HG02884 (cell line): ENCODE results near the gene FLNA.
"Not testable (repeated sequence)": the region's sequence is repeated elsewhere in the genome, so short reads cannot be mapped to it uniquely, and the experiment has no call there.

Experiments used
- ATAC-seq: cut with Tn5 transposase; IDR thresholded peaks from one replicate; pipeline ENCODE4 v1.9.1; 2021; ENCODE audit warnings: mild to moderate bottlenecking, moderate library complexity; ENCODE audit not compliant: unreplicated experiment

Gene FLNA, protein sequence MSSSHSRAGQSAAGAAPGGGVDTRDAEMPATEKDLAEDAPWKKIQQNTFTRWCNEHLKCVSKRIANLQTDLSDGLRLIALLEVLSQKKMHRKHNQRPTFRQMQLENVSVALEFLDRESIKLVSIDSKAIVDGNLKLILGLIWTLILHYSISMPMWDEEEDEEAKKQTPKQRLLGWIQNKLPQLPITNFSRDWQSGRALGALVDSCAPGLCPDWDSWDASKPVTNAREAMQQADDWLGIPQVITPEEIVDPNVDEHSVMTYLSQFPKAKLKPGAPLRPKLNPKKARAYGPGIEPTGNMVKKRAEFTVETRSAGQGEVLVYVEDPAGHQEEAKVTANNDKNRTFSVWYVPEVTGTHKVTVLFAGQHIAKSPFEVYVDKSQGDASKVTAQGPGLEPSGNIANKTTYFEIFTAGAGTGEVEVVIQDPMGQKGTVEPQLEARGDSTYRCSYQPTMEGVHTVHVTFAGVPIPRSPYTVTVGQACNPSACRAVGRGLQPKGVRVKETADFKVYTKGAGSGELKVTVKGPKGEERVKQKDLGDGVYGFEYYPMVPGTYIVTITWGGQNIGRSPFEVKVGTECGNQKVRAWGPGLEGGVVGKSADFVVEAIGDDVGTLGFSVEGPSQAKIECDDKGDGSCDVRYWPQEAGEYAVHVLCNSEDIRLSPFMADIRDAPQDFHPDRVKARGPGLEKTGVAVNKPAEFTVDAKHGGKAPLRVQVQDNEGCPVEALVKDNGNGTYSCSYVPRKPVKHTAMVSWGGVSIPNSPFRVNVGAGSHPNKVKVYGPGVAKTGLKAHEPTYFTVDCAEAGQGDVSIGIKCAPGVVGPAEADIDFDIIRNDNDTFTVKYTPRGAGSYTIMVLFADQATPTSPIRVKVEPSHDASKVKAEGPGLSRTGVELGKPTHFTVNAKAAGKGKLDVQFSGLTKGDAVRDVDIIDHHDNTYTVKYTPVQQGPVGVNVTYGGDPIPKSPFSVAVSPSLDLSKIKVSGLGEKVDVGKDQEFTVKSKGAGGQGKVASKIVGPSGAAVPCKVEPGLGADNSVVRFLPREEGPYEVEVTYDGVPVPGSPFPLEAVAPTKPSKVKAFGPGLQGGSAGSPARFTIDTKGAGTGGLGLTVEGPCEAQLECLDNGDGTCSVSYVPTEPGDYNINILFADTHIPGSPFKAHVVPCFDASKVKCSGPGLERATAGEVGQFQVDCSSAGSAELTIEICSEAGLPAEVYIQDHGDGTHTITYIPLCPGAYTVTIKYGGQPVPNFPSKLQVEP (N-terminal part only)

DNA sequence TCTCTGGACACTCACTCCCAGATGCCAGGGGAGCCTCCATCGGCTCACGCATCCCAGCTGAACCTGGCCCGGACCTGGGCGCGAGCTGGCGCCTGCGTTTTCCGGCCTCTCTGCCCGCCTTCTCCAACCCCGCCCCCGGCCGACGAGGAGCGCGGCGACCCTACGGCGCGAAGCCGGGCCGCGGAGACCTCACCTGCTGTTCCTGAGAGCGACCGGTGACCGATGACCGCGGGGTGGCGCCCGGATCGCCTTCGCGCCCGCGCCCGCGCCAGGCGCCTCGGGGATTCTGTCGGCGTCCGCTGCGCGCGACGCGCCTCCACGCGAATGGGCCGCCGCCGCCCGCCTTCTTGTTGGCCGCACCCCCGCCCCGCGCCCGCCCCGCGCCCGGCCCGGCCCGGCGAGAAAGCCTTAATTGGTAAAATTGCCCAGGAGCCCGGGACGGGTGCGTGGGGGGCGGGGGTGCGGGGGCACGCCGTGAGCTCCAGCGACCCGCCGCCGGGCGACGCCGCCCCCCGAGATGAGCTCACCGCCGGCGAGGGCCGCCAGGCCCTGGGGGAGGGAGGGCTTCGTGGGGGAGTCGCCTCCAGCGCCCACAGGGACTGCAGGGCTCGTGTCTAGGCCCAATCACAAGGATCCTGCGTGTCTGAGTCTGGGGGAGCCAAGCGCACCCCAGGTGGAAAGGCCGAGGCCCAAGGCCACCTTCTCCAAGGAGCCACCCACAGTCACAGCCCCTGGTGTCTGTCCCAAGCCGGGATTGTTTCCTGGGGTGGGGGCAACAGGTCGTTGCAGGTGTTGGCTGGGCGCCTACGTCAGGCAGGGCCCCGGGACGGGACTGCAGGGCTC is at the start of gene FLNA:
Gene FLNA, minus strand, starts transcription at position 322 of the 843 bp plus-strand sequence. CDS start 3,389 bp downstream, outside the sequence.
- no peak for ATAC-seq

DNA sequence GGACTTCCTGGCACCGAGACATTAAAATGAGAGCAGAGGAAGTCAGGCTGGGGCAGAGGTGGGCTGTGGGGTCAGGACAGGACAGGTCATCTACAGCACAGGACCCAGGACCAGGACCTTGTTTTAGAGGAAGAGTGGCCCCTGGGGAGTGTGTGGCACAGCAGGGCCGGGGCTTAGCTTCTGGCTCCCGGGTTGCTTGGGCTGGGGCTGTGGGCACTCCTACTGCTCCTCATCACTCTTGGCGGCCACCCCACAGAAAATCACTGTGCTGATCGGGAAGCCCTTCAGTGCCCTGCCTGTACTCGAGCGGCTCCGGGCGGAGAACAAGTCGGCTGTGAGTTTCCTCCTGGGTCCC is 45.9 kb upstream of the FLNA start:
- no peak for ATAC-seq

DNA sequence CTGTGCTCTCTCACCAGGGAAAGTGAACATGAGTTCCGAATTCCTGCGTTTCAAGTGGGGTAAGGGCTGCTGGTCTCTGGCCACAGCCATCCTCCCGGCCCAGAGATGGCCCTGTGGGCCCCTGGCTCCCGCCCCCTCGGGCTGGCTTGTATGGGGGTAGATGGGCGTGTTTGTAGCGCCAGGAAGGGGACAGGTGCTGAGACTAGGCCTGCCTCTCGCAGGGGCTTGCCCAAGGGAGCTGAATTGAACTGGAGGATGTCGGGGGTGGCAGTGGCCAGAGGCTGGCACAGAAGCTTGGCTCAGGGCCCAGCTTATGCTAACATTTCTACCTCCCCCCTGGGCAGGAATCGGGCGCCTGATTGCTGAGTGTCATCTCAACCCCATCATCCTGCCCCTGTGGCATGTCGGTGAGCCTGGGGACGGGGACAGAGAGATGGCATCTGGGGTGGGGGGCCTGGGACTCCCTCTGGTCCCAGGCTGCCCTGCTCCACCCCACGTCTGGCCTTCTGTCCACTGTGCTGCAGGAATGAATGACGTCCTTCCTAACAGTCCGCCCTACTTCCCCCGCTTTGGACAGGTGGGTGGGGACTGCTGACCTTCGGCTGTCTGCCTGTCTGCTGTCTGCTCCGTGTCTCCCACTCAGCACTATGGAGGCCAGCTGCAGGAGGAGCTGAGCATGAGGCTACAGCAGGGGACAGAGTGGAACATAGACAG is 45.4 kb upstream of the FLNA start:
- no peak for ATAC-seq

DNA sequence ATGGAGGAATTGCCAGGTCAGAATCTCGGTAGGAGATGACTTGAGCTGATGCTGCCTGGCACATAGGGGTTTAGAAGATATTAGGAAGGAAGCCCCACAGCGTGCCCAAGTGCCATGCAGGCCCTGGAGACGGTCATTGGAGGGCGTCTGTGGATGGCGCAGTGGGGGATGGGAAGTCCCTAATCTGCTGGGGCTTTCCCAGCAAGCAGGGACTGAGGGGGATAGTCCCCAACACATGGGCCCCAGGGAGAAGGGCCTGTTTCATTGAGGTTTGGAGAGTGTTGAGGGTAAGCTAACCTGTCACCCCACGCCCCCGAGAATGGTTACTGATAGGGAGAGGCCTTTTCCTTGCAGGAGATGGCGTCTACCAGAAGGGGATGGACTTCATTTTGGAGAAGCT is 44.8 kb upstream of the FLNA start:
- ATAC-seq, result no peak

DNA sequence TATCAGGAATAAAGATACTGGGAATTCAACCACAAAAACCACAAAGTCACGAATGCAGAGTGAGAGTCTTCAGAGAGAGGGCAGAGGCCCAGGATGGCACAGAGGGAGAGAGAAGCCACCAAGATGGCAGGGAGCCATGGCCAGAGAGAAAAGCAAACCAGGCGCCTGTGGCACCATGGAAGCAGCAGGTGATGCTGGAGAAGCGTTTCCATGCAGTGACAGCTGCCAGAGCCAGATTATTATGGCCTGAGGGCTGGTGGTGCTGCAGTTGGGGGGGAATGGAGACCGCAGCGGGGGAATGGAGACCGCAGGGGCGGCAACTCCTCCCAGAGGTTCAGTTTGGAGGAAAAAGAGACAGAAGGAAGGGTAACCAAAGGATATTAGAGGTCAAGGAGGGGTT is 42.7 kb upstream of the FLNA start:
- no peak for ATAC-seq

DNA sequence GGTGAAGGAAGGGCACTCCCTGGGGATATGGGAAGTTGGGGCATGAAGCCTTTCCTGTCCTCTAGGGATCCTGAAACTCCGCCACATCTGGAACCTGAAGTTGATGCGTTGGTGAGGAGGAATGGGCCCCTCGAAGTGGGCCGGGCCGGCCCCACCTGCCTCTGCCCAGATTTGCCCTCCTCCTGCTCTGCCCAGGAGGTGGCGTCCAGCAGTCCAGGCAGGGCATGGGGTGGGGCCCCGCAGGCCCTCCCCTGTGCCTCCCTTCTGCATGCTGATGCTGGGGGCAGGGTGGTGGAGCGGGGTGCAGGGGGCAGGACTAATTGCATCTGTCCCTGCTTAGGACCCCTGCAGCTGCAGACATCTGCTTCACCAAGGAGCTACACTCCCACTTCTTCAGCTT is 38.7 kb upstream of the FLNA start:
- no peak for ATAC-seq

DNA sequence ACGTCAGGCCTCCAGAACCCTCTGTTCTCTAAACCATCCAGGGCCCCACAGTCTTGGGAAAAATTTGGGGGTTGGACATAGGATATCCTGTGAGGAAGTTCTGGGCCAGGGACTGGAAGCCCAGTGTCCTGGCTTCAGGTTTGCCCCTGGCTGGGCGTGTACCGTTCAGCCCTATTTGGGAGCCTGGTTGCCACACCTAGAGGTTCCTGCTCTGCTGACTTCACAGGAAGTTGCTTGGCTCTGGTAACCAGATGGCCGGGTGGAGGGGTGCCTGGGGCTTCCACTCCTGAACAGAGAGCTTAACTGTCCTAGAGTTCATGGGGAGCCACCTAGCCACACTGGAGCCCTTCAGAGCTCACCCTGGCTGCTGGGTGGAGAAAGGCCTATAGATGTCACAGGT is 38.0 kb upstream of the FLNA start:
- ATAC-seq, result no peak

DNA sequence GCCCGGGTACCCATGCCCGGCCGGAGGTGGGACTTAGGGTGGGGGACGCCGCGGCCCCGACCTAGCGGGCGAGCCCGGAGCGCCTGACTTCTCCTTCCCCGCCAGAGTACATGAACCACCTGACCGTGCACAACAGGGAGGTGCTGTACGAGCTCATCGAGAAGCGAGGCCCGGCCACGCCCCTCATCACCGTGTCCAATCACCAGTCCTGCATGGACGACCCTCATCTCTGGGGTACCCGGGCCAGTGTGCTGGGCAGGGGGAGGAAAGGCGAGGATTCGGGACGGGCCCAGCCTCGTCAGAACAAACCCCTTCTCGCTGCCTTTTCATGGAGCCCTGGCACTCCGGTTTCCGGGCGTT is 37.5 kb upstream of the FLNA start:
- peak; percentile 46 for ATAC-seq

DNA sequence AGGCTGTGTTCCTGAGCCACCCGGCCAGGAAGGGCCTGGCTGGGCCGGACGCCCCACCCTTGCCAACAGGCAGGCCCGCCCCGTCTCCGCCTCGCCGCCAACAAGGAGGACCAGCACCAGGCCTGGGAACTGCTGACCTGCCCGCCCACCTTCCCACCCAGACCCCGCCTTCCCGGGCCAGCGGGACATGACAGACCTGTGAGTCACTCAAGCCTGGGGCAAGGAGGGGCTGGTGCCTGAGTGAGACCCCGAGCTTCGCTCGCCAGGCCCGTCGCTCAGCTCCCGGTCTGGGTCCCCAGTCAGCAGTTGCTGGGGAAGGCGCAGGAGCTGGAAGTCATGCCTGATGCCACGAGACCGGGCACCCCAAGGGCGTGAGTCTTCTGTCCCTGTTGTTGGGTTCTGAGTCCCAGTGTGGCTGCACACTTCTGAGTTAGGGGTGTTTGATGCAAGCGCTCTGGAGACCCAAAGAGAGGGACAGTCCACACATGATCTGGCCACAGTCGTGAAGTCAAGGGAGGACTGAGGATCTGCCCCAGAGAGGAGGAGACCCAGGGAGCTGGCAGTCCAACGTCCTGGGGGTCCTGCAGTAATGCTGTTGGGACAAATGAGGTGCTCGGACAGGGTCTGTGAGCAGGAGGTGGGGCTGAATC is 34.9 kb upstream of the FLNA start, which contains the start of gene DNASE1L1:
Gene DNASE1L1, minus strand, starts transcription at position 33 of the 650 bp plus-strand sequence. CDS start 3,686 bp downstream, outside the sequence.
- ATAC-seq, result no peak

DNA sequence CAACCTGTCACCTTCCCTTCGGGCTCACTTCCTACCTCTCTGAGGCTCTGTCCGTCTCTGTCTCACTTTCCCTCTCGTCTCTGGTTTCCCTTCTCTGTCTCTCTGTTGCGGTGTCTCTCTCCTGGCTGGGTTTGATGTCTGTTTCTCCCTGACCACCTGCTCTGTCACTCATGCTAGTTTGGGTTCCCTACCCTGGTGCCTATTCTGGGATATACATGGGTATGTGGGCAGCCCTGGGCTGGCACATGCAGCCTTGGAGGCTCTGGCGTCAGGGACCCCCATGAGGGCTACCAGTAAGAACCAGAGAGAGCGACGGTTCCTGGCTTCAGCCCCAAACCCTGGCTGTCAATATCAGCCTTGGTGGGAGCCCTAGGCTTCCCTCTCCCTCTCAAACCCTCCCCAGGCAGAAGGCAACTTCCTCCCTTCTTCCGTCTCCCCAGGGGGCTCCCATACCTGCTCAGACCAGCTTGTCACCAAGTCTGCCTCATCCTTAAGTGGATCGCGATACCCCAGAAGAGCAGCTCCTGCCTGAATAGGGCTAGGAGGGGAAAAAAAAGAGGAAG is 34.3 kb upstream of the FLNA start:
- no peak for ATAC-seq

DNA sequence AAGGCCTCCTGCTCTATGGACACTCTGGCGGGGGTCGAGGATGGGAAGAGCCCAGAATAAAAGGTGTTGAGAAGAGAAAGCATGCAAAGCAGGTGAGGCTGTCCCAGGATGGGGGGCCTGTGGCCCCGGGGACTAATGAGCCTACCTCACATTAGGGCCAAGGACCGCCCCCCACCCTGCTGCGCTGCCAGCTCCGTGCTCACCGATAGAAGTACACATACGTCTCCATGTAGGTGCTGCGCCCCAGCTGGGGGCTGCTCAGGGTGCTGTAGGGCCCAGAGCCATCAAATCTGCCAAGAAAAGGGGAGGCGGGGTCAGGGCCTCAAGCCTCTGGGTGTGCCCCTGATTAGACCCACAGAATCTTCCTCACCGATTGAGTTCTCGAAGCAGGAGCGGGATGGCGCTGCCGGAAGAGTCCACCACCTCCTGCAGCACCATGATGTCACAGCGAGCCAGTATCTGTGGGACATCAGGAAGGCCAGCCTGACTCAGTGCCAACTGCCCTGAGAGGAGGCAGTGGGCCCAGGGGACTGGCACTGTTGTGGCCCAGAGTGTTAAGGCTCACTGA is 30.3 kb upstream of the FLNA start:
- ATAC-seq, result no peak

DNA sequence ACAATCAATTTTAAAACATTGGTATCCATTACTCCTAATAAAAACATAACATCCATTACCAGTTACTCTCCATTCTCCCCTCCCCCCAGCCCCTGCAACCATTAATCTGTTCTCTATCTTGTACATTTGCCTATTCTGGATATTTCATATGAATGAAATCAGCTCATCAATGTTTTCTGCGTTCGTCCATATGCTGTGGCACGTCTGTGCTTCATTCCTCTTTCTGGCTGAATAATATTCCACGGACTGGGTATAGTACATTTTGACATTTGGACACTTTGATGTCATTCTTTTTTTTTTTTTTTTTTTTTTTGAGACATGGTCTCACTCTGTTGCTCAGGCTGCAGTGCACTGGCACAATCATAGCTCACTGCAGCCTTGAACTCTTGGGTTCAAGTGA is 29.4 kb upstream of the FLNA start:
- no peak for ATAC-seq

DNA sequence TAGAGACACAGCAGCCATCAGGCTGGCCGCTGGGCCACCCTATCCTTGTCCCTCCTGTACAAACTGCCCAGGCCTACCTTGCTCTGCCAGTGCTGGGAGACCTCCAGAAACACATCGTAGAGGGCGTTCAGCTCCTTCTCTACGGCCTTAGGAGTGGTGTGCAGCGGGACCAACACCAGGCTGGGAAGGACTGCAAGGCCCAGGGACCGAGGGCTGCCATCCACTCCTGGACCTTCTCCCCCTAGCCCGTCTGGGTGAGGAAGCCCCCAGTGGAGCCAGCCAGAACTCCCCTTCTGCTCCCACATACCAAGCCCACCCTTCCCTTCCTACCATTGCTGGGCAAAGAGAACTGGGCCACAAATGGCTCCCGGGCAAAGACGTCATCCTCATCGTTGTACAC is 28.8 kb upstream of the FLNA start:
- no peak for ATAC-seq

DNA sequence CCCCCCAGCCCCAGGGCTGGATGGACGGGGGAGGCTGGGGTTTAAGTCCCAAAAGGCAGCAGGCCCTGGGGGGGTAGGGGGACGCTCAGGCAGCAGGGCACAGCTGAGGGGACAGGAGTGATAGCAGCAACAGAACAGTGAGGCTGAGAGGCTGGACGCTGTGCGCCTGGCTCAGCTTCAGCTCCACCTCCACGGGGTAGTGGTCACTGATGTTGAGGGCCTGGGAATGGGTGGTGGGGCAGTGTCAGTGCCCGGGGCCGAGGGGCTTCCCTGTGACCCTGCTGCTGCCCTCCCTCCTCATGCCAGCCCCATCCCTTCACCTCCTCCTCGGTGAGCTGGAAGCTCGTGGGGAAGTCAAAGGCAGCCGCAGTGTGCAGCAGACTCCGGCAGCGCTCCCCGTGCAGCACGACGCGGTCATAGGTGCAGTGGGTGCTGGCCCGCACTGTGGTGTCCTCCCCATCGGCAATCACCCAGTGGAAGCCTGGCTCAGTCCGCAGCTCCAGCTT is 28.2 kb upstream of the FLNA start:
- no peak for ATAC-seq

DNA sequence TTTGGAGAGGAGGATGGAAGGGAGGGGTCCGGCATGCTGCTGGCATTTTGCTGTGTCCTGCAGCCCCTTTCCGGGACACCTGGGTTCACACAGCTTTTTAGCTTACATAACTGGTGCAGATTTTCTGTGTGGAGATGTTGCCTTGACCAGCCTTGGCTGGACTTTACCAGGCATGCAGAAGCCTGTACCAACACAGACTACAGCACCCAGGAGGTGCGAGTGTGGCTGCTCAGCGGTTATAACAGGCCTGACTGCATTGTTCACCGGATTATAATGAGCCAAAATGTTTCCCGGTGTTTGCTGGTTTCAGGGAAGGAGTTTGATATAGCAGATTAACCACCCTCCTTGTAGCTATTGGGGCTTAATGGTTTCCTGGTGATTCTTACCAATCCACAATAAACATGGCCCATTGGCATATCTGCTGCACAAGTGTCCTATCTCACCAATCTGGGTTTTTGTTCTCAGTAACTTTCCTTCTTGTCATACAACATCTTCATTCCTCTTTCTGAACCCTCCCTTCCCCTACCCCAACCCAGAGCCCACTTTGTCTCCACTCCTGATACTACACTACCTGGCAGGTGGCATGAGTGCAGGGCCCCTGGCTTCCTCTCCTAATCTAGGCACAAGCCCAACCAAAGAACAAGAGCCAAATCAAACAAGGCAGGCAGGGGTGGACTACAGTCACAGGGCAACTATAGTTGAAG is 27.6 kb upstream of the FLNA start:
- ATAC-seq, result no peak

DNA sequence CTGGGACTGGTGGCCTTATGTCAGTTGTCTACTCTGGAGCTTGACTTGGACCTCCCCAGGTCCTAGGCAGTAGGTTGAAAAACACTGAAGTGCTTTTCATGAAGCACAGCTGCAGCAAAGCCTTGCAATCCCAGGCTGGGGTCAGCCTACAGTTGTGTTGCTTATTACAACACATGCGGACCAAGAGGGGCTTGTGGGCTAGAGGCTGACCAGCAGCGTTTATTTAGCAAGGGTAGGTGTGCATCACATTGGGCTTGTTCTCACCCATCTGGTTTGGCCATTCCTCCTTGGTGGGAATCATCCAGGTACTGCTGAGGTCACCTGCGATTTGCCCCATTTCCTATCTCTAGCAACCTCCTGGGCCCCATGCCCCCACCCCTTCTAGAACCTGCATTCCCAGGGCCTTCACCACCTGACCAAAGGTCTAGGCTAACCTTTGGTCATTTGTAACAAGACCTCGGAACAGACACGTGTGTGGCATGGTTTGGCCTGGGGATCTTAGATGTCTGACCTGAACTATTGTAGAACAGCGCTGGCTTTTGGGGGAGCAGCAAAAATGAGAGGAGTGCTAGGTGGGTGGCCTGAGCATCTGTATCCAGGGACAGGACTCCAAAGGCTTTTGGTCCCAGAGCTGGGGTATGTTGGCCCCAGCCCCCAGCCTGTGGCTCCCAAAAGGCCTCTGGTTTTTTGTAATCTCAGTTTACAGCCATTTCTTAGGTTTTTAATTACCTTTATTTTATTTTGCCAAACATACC is 26.8 kb upstream of the FLNA start:
- no peak for ATAC-seq

DNA sequence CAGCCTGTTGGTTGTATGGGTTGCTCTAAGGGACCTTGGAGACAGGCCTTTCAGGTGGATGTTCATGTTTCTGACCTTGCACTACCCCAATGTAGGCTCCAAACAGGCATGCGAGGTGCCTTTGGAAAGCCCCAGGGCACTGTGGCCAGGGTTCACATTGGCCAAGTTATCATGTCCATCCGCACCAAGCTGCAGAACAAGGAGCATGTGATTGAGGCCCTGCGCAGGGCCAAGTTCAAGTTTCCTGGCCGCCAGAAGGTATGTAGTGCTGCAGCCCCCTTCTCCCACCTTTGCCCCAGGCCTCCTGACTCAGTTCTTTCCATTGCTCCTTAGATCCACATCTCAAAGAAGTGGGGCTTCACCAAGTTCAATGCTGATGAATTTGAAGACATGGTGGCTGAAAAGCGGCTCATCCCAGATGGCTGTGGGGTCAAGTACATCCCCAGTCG is 26.0 kb upstream of the FLNA start:
- ATAC-seq, result not testable (repeated sequence)
